ENCODE results near the gene GNG8. TPM values are rescaled to one million over a fixed set of nuclear protein-coding genes. Genes with fewer than 3 reads are reported as not detected.

The GNG8 gene
- total RNA-seq (1 to 10 TPM in 2 of 10 donors, not detected in 8; 1.9 to 5.9 TPM), polyA plus RNA-seq (not detected)
- long read RNA-seq, donor 1 = 0 reads
- long read RNA-seq, donor 2 = 0 reads
- long read RNA-seq, donor 3 = 0 reads

GRCh38 chr19:46635920-46636761 lies at the start of gene GNG8:
GNG8 (minus strand) TSS chr19:46636202; CDS start chr19:46634682, 1,520 bp downstream.
- Histone ChIP-seq H3K27ac (no peak within 1 kb of the TSS), H3K9me3 (no peaks in the 10 kb centered on the region), H3K4me3 (no peak within 1 kb of the TSS), H3K4me1 (peaks cover 5 to 54% (median 29%) of the 10 kb centered on the region in 9 donors), H3K36me3 (no peaks in the 10 kb centered on the region), H3K27me3 (peaks cover 0 to 82% (median 8%) of the 10 kb centered on the region in 7 donors)
- peak in 1 of 8 donors; percentile 16 for ATAC-seq
- no peak for DNase-seq
- intact Hi-C loops (cut with DNase I) = no loop called here
- no peak for TF ChIP-seq CTCF (IDR thresholded peaks at IDR 0.05)
- 35 to 37% methylated on average over 33 to 34 of the region's 34 CpGs for WGBS, 2 donors

GRCh38 chr19:46685189-46685588 lies 49.2 kb upstream of the GNG8 start:
- Histone ChIP-seq H3K9me3 (no peaks in the 10 kb centered on the region), H3K27ac (no peak overlapping the region), H3K27me3 (no peaks in the 10 kb centered on the region), H3K4me1 (no peaks in the 10 kb centered on the region), H3K4me3 (no peak overlapping the region), H3K36me3 (peaks cover 0 to 100% (median 49%) of the 10 kb centered on the region in 9 donors)
- no peak for TF ChIP-seq CTCF (IDR thresholded peaks at IDR 0.05)
- WGBS, 2 donors = 78 to 79% methylated on average over 3 of the region's 3 CpGs
- intact Hi-C loops (cut with DNase I) = no loop called here
- ATAC-seq (no peak), DNase-seq (no peak)

GRCh38 chr19:46678110-46678732 lies 42.2 kb upstream of the GNG8 start:
- no peak overlapping the region for H3K4me3 ChIP-seq
- TF ChIP-seq CTCF (IDR thresholded peaks at IDR 0.05) = no peak
- no peaks in the 10 kb centered on the region for H3K4me1 ChIP-seq
- WGBS, 2 donors = 84 to 85% methylated on average over 26 of the region's 26 CpGs
- H3K27me3 ChIP-seq = no peaks in the 10 kb centered on the region
- no peaks in the 10 kb centered on the region for H3K9me3 ChIP-seq
- peak in 4 of 8 donors; percentile 11 to 68 (median 28) for ATAC-seq
- no peak overlapping the region for H3K27ac ChIP-seq
- peaks cover 0 to 100% (median 38%) of the 10 kb centered on the region in 9 donors for H3K36me3 ChIP-seq
- DNase-seq = no peak
- intact Hi-C loops (cut with DNase I) = no loop called here

- DNase-seq (no peak), ATAC-seq (peak in 6 of 8 donors; percentile 15 to 45 (median 36))
- Histone ChIP-seq H3K27ac (no peak overlapping the region), H3K4me3 (no peak overlapping the region), H3K36me3 (peaks cover 0 to 74% (median 30%) of the 10 kb centered on the region in 9 donors), H3K9me3 (no peaks in the 10 kb centered on the region), H3K27me3 (no peaks in the 10 kb centered on the region), H3K4me1 (no peaks in the 10 kb centered on the region)
- TF ChIP-seq CTCF (IDR thresholded peaks at IDR 0.05) = no peak
- intact Hi-C loops (cut with DNase I) = no loop called here
- whole genome bisulfite sequencing, 2 donors = 94 to 95% methylated on average over 21 of the region's 21 CpGs
Measured at GRCh38 chr19:46674416-46675178, 38.6 kb upstream of the GNG8 start.

Measured in heart right ventricle (tissue), 16 donors.